K562 (cell line): ENCODE measurements around the gene PRELID3B. TPM values are rescaled to one million over a fixed set of nuclear protein-coding genes. Genes with fewer than 3 reads are reported as not detected.

Experiments
- CEBPG ChIP-seq, 3 experiments: fragments of 200-800 bp in 1 of 3; sonication (Bioruptor generic) in 1 of 3; sonication (generic) in 1 of 3; formaldehyde crosslinking in 1 of 3; IDR thresholded peaks in 2 of 3; conservative IDR thresholded peaks in 1 of 3; 2 replicates each; pipeline versions ENCODE4 v1.6.1 to v1.8.0; 2016 to 2022; ENCODE audit warnings: missing compliant biosample characterization in 2 of 3, missing genetic modification characterization in 2 of 3, mild to moderate bottlenecking in 1 of 3, missing genetic modification reagents in 1 of 3
- MGA ChIP-seq: fragments of 450-650 bp; IDR thresholded peaks from 2 replicates; pipeline ENCODE4 v1.6.1; 2016; ENCODE audit warnings: mild to moderate bottlenecking, moderate library complexity
- NBN ChIP-seq: fragments of 450-650 bp; IDR thresholded peaks from 2 replicates; pipeline ENCODE4 v1.6.1; 2016; ENCODE audit warnings: low read depth, mild to moderate bottlenecking
- SAP30 ChIP-seq: fragments of 200-600 bp; sonication (generic); IDR thresholded peaks from 2 replicates; pipeline ENCODE4 v1.6.1; 2012; ENCODE audit warnings: borderline replicate concordance, low read depth, mild to moderate bottlenecking, moderate library complexity, low read length, control low read depth, inconsistent platforms; ENCODE audit not compliant: insufficient read depth, poor library complexity, severe bottlenecking
- polyA plus RNA-seq, 8 experiments: library from polyadenylated mRNA; depleted of rRNA in 4 of 8; stranded (reverse) in 5 of 8; unstranded in 3 of 8; fragments of >200 nt; fragmentation: Nextera tagmentation in 2 of 8; fragmentation: Illumina TruSeq in 1 of 8; extraction: Ambion mirVana in 2 of 8; extraction: Trizol in 1 of 8; gene quantifications; 2 replicates each; pipeline versions ENCODE4 v1.2.1 to v1.2.3, GENCODE V29; 2011 to 2014; ENCODE audit warnings: inconsistent platforms in 1 of 8, missing spikeins in 1 of 8
- total RNA-seq, 7 experiments: library from RNA; depleted of rRNA in 6 of 7; stranded (reverse); fragments of >200 nt in 6 of 7; fragmentation: Illumina TruSeq in 2 of 7; extraction: Trizol in 2 of 7; gene quantifications; 2 replicates each; pipeline versions ENCODE4 v1.2.1 to v1.2.3, GENCODE V29; 2011 to 2021; ENCODE audit warnings: low replicate concordance in 1 of 7
- TF ChIP-seq, protein P1 (sequence below), 2 experiments: fragments of 150-350 bp in 1 of 2; IDR thresholded peaks; 2 replicates each; pipeline ENCODE4 v1.6.1; 2012 to 2016; ENCODE audit warnings: low read depth in 2 of 2, low read length in 2 of 2, mild to moderate bottlenecking in 1 of 2, moderate library complexity in 1 of 2
- TF ChIP-seq, protein P2 (sequence below): sonication (generic); formaldehyde crosslinking; IDR thresholded peaks from 2 replicates; pipeline ENCODE4 v1.9.0; 2022; ENCODE audit warnings: mild to moderate bottlenecking, missing genetic modification reagents
- TF ChIP-seq, protein P3 (sequence below): fragments of 250-450 bp; sonication (Bioruptor Pico); IDR thresholded peaks from 2 replicates; pipeline ENCODE4 v1.6.1; 2021; ENCODE audit warnings: mild to moderate bottlenecking
- TF ChIP-seq, protein P4 (sequence below): fragments of 450-650 bp; IDR thresholded peaks from 2 replicates; pipeline ENCODE4 v1.6.1; 2016; ENCODE audit warnings: missing biosample characterization, missing genetic modification characterization

The PRELID3B gene
- total and polyA plus RNA-seq, 9 of the 15 experiments (the other 6 are each of a cell fraction or from before 2014, with no cell fraction given): 77.0 to 186 (median 101) TPM

DNA sequence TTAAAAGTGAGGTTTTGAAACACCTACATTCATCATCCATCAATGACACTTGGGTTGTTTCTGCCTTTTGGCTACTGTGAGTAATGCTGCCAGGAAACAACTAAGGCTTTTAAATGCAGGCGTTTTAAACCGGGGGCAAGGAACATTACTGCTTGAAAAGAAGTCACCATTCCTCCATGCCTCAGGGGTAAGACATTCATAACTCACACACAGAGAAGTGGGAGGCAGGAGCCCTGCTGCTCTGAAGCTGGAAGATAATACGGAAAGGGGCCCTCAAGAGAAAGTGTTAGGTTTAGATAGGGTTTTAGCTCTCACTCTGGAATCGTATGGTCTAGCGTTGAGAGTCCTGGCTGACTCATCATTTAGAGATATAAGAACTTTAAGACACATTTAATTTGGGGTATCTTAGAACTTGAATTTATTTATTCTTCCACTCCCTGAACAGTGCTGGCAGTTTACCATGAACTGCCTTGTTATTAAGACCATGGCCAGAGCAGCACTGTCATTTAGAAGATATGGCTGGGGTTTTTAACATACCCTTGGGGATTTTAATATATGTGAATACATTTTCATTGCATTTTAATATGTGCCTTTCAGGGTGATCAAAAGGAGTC is 21.5 kb downstream of the PRELID3B start (continued):
- no peak for TF ChIP-seq MGA
- TF ChIP-seq, protein P1, sequence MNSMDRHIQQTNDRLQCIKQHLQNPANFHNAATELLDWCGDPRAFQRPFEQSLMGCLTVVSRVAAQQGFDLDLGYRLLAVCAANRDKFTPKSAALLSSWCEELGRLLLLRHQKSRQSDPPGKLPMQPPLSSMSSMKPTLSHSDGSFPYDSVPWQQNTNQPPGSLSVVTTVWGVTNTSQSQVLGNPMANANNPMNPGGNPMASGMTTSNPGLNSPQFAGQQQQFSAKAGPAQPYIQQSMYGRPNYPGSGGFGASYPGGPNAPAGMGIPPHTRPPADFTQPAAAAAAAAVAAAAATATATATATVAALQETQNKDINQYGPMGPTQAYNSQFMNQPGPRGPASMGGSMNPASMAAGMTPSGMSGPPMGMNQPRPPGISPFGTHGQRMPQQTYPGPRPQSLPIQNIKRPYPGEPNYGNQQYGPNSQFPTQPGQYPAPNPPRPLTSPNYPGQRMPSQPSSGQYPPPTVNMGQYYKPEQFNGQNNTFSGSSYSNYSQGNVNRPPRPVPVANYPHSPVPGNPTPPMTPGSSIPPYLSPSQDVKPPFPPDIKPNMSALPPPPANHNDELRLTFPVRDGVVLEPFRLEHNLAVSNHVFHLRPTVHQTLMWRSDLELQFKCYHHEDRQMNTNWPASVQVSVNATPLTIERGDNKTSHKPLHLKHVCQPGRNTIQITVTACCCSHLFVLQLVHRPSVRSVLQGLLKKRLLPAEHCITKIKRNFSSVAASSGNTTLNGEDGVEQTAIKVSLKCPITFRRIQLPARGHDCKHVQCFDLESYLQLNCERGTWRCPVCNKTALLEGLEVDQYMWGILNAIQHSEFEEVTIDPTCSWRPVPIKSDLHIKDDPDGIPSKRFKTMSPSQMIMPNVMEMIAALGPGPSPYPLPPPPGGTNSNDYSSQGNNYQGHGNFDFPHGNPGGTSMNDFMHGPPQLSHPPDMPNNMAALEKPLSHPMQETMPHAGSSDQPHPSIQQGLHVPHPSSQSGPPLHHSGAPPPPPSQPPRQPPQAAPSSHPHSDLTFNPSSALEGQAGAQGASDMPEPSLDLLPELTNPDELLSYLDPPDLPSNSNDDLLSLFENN (IDR thresholded peaks at IDR 0.05; ENCODE audit: low read depth in 2 of 2, low read length in 2 of 2): peak in 1 of 2 experiments; percentile 98; a peak in 2 of 4 replicates
- TF ChIP-seq, protein P2, sequence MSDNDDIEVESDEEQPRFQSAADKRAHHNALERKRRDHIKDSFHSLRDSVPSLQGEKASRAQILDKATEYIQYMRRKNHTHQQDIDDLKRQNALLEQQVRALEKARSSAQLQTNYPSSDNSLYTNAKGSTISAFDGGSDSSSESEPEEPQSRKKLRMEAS (CRISPR knock-in tag): no peak
- no peak for TF ChIP-seq CEBPG (CRISPR knock-in tag; IDR thresholded peaks at IDR 0.05)
- TF ChIP-seq CEBPG (tag; conservative IDR thresholded peaks at IDR 0.05 in 1 of 2, IDR thresholded peaks at IDR 0.05 in 1 of 2): 0 out of 4 replicates have a peak, but pooled peaks of 1 of the 2 experiments have one; percentile 4
- TF ChIP-seq, protein P3, sequence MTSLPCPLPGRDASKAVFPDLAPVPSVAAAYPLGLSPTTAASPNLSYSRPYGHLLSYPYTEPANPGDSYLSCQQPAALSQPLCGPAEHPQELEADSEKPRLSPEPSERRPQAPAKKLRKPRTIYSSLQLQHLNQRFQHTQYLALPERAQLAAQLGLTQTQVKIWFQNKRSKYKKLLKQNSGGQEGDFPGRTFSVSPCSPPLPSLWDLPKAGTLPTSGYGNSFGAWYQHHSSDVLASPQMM: no peak
- no peak for TF ChIP-seq SAP30
- TF ChIP-seq, protein P4, sequence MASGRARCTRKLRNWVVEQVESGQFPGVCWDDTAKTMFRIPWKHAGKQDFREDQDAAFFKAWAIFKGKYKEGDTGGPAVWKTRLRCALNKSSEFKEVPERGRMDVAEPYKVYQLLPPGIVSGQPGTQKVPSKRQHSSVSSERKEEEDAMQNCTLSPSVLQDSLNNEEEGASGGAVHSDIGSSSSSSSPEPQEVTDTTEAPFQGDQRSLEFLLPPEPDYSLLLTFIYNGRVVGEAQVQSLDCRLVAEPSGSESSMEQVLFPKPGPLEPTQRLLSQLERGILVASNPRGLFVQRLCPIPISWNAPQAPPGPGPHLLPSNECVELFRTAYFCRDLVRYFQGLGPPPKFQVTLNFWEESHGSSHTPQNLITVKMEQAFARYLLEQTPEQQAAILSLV (tag): no peak
- TF ChIP-seq NBN: peak; percentile 83
